ENCODE data around the gene ATP5PB. TPM values are rescaled to one million over a fixed set of nuclear protein-coding genes. Genes with fewer than 3 reads are reported as not detected.

The ATP5PB gene
- total RNA-seq, 2 experiments from 2014 or later = 286 to 303 TPM

DNA sequence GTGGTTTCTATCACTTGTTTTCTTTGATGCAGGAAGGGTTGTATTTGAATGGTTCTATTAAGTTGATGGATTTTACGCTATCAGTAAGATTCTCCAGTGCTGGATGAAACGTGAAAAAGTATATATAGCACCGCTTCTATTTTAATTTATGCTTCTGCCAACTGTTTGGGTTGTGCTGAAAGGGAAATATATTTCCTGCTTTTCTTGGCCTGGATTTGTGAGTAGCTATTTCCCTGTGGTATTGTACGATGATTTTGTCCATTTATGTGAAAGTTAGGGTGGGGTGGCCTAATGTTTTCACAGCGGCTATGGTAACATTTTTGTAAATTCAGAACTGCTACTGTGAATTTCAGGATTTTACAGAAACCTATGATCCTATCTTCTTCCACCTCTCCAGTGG is 24.8 kb downstream of the ATP5PB start:
- H3K27ac ChIP-seq (ENCODE audit: low read depth, low read length, poor library complexity, severe bottlenecking) = no peak overlapping the region
- H3K4me2 ChIP-seq (ENCODE audit: low read length) = no peak overlapping the region
- H3K9me3 ChIP-seq (ENCODE audit: low read length) = peaks cover 4% of the 10 kb centered on the region; the same call in 1 of the 2 replicates
- H4K20me1 ChIP-seq (ENCODE audit: insufficient read depth, low read length) = no peaks in the 10 kb centered on the region
- H2AFZ ChIP-seq (ENCODE audit: low read length) = no peak overlapping the region
- ChIA-PET CTCF (ENCODE audit: unreplicated experiment) (no interaction called here), POLR2A (no interaction called here)
- H3K36me3 ChIP-seq (ENCODE audit: insufficient read depth, low read length) = peaks cover 13% of the 10 kb centered on the region
- BruUV-seq (replicated peaks) = no TSS peak
- no peaks in the 10 kb centered on the region for H3K9me2 ChIP-seq (ENCODE audit: insufficient read depth, low read length)
- peaks cover 46% of the 10 kb centered on the region for H3K4me1 ChIP-seq (ENCODE audit: insufficient read depth, low read length, poor library complexity, severe bottlenecking)
- TF ChIP-seq, protein P1, sequence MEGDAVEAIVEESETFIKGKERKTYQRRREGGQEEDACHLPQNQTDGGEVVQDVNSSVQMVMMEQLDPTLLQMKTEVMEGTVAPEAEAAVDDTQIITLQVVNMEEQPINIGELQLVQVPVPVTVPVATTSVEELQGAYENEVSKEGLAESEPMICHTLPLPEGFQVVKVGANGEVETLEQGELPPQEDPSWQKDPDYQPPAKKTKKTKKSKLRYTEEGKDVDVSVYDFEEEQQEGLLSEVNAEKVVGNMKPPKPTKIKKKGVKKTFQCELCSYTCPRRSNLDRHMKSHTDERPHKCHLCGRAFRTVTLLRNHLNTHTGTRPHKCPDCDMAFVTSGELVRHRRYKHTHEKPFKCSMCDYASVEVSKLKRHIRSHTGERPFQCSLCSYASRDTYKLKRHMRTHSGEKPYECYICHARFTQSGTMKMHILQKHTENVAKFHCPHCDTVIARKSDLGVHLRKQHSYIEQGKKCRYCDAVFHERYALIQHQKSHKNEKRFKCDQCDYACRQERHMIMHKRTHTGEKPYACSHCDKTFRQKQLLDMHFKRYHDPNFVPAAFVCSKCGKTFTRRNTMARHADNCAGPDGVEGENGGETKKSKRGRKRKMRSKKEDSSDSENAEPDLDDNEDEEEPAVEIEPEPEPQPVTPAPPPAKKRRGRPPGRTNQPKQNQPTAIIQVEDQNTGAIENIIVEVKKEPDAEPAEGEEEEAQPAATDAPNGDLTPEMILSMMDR (conservative IDR thresholded peaks at IDR 0.05; ENCODE audit: low read length) = no peak
- TF ChIP-seq EZH2phosphoT487 (IDR thresholded peaks at IDR 0.05; ENCODE audit: borderline replicate concordance, low read depth, low read length) = no peak
- no peak for DNase-seq (ENCODE audit: low spot score)
- H3K4me3 ChIP-seq (ENCODE audit: low read depth, low read length, poor library complexity, severe bottlenecking) = no peak overlapping the region
- intact Hi-C loops (cut with micrococcal nuclease; ENCODE audit: unreplicated experiment) = no loop called here
- no peaks in the 10 kb centered on the region for H3K79me2 ChIP-seq (ENCODE audit: insufficient read depth, low read depth, low read length)

DNA sequence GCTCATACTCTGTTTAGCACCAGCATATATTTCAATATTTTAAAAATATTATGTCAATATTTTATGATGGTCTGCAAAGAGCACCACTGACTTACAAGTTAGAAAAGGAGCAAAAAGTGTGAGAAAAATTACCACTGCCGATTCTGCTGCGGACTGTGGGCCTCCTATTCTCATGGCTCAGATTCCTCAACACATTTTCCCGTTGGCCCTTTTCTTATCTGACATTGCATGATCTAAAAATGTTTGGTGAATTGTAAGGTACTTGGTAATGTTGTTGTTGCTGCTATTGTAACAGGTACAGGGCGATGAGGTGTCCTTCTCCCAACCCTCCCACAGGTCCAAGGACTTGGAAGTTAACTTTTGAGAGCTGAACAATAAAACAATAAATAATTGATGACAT is 25.3 kb downstream of the ATP5PB start:
- peaks cover 45% of the 10 kb centered on the region for H3K4me1 ChIP-seq (ENCODE audit: insufficient read depth, low read length, poor library complexity, severe bottlenecking)
- H2AFZ ChIP-seq (ENCODE audit: low read length) = no peak overlapping the region
- no peak overlapping the region for H3K27ac ChIP-seq (ENCODE audit: low read depth, low read length, poor library complexity, severe bottlenecking)
- no peak overlapping the region for H3K4me2 ChIP-seq (ENCODE audit: low read length)
- TF ChIP-seq, protein P1 (conservative IDR thresholded peaks at IDR 0.05; ENCODE audit: low read length) = no peak
- CTCF ChIA-PET (ENCODE audit: unreplicated experiment) = no interaction called here
- H3K4me3 ChIP-seq (ENCODE audit: low read depth, low read length, poor library complexity, severe bottlenecking) = no peak overlapping the region
- H3K9me2 ChIP-seq (ENCODE audit: insufficient read depth, low read length) = no peaks in the 10 kb centered on the region
- POLR2A ChIA-PET = interaction anchor here (0.7 kb wide), 2 partner anchors 11 to 129 kb away, joined by 3 to 6 read pairs; no protein-coding TSS in a partner anchor
- H4K20me1 ChIP-seq (ENCODE audit: insufficient read depth, low read length) = no peaks in the 10 kb centered on the region
- no peak for DNase-seq (ENCODE audit: low spot score)
- peaks cover 9% of the 10 kb centered on the region for H3K36me3 ChIP-seq (ENCODE audit: insufficient read depth, low read length)
- H3K79me2 ChIP-seq (ENCODE audit: insufficient read depth, low read depth, low read length) = no peaks in the 10 kb centered on the region
- peaks cover 2% of the 10 kb centered on the region; the same call in 1 of the 2 replicates for H3K9me3 ChIP-seq (ENCODE audit: low read length)
- no TSS peak for BruUV-seq (replicated peaks)
- intact Hi-C loops (cut with micrococcal nuclease; ENCODE audit: unreplicated experiment) = no loop called here

DNA sequence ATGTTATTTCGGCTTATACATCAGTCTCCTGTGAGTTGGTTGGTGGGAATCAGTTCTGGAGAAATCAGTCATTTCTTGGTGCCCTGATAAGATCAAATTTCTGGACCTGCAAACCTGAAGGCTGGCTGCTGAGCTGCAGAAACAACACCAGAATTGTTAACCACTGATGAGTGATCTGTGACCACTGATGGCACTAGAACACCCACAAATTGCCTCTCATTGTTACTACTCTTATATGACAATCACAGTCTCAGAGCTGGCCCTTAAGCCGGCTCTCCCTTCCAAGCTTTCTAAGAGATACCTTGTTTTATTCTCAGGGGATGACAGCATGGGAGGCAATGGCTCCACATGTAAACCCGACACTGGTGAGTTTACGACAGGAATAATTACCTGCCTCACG is 26.4 kb downstream of the ATP5PB start:
- H3K36me3 ChIP-seq (ENCODE audit: insufficient read depth, low read length) = no peaks in the 10 kb centered on the region
- peaks cover 38% of the 10 kb centered on the region for H3K4me1 ChIP-seq (ENCODE audit: insufficient read depth, low read length, poor library complexity, severe bottlenecking)
- ChIA-PET POLR2A (interaction anchor here (0.6 to 1.6 kb wide), 2 partner anchors 10 to 553 kb away, joined by 3 to 6 read pairs; no protein-coding TSS in a partner anchor), CTCF (ENCODE audit: unreplicated experiment) (no interaction called here)
- H3K27ac ChIP-seq (ENCODE audit: low read depth, low read length, poor library complexity, severe bottlenecking) = no peak overlapping the region
- H3K4me2 ChIP-seq (ENCODE audit: low read length) = no peak overlapping the region
- H2AFZ ChIP-seq (ENCODE audit: low read length) = no peak overlapping the region
- no peak for TF ChIP-seq EZH2phosphoT487 (IDR thresholded peaks at IDR 0.05; ENCODE audit: borderline replicate concordance, low read depth, low read length)
- TF ChIP-seq, protein P1 (conservative IDR thresholded peaks at IDR 0.05; ENCODE audit: low read length) = no peak
- BruUV-seq (replicated peaks) = no TSS peak
- H3K9me2 ChIP-seq (ENCODE audit: insufficient read depth, low read length) = no peaks in the 10 kb centered on the region
- no peaks in the 10 kb centered on the region for H4K20me1 ChIP-seq (ENCODE audit: insufficient read depth, low read length)
- no peaks in the 10 kb centered on the region for H3K9me3 ChIP-seq (ENCODE audit: low read length)
- no peak for DNase-seq (ENCODE audit: low spot score)
- intact Hi-C loops (cut with micrococcal nuclease; ENCODE audit: unreplicated experiment) = loop anchor here (2.0 kb wide), 1 partner anchor 31 kb away; no protein-coding TSS in a partner anchor
- no peak overlapping the region for H3K4me3 ChIP-seq (ENCODE audit: low read depth, low read length, poor library complexity, severe bottlenecking)
- no peaks in the 10 kb centered on the region for H3K79me2 ChIP-seq (ENCODE audit: insufficient read depth, low read depth, low read length)
